HepG2 (cell line): ENCODE results near the gene CAMK2A. TPM values are rescaled to one million over a fixed set of nuclear protein-coding genes. Genes with fewer than 3 reads are reported as not detected.

ENCODE experiments used
- NONO ChIP-seq, 2 experiments: fragments of 450-650 bp in 1 of 2; sonication (generic) in 1 of 2; formaldehyde crosslinking in 1 of 2; IDR thresholded peaks in 1 of 2; conservative IDR thresholded peaks in 1 of 2; 2 replicates each; pipeline versions ENCODE4 v1.6.1 to v1.8.0; 2017 to 2022; ENCODE audit warnings: mild to moderate bottlenecking in 1 of 2, missing genetic modification reagents in 1 of 2, moderate library complexity in 1 of 2
- PITX1 ChIP-seq: sonication (generic); formaldehyde crosslinking; IDR thresholded peaks from 2 replicates; pipeline ENCODE4 v1.5.1; 2020; ENCODE audit warnings: mild to moderate bottlenecking, missing genetic modification reagents
- POLR2G ChIP-seq: fragments of 200-400 bp; formaldehyde crosslinking; IDR thresholded peaks from 2 replicates; pipeline ENCODE4 v1.6.1; 2018; ENCODE audit warnings: mild to moderate bottlenecking, low read depth, low read length, moderate library complexity
- TEAD2 ChIP-seq: sonication (generic); formaldehyde crosslinking; IDR thresholded peaks from 2 replicates; pipeline ENCODE4 v1.9.0; 2021; ENCODE audit warnings: missing genetic modification reagents
- ZNF10 ChIP-seq: sonication (generic); formaldehyde crosslinking; IDR thresholded peaks from 2 replicates; pipeline ENCODE4 v1.4.0; 2020; ENCODE audit warnings: mild to moderate bottlenecking, low read depth, missing genetic modification reagents, borderline replicate concordance
- ZNF292 ChIP-seq: sonication (generic); formaldehyde crosslinking; IDR thresholded peaks from 2 replicates; pipeline ENCODE4 v1.8.1; 2022; ENCODE audit warnings: mild to moderate bottlenecking, low read depth, missing genetic modification reagents, borderline replicate concordance
- ZNF296 ChIP-seq: sonication (generic); formaldehyde crosslinking; conservative IDR thresholded peaks from 2 replicates; pipeline ENCODE4 v1.5.0; 2020; ENCODE audit warnings: mild to moderate bottlenecking, missing genetic modification reagents
- ZNF772 ChIP-seq: sonication (generic); formaldehyde crosslinking; IDR thresholded peaks from 2 replicates; pipeline ENCODE4 v1.5.0; 2020; ENCODE audit warnings: mild to moderate bottlenecking, missing genetic modification reagents
- polyA plus RNA-seq, 8 experiments: library from polyadenylated mRNA; depleted of rRNA in 3 of 8; stranded (reverse) in 7 of 8; unstranded in 1 of 8; fragments of >200 nt; fragmentation: Illumina TruSeq in 4 of 8; extraction: Trizol in 4 of 8; gene quantifications; 2 replicates each; pipeline versions ENCODE4 v1.2.1 to v1.2.3, GENCODE V29; 2011 to 2016; ENCODE audit warnings: low read depth in 4 of 8, missing spikeins in 1 of 8, mixed read lengths in 1 of 8; ENCODE audit not compliant: insufficient read depth in 1 of 8
- total RNA-seq, 5 experiments: library from RNA; depleted of rRNA; stranded (reverse); fragments of >200 nt; fragmentation: Illumina TruSeq; extraction: Trizol; gene quantifications; 2 replicates each; pipeline ENCODE4 v1.2.3, GENCODE V29; 2016; ENCODE audit warnings: low read depth in 1 of 5
- TF ChIP-seq, protein P1 (sequence below): IDR thresholded peaks from 2 replicates; pipeline ENCODE4 v1.6.1; 2016; ENCODE audit warnings: low read depth, missing genetic modification reagents, missing compliant biosample characterization
- TF ChIP-seq, protein P2 (sequence below): sonication (generic); formaldehyde crosslinking; IDR thresholded peaks from 2 replicates; pipeline ENCODE4 v1.9.0; 2021; ENCODE audit warnings: missing genetic modification reagents, mild to moderate bottlenecking, borderline replicate concordance
- TF ChIP-seq, protein P3 (sequence below), 2 experiments: fragments of 450-650 bp in 1 of 2; sonication (generic) in 1 of 2; formaldehyde crosslinking; IDR thresholded peaks; 2 replicates each; pipeline versions ENCODE4 v1.5.0 to v1.8.0; 2020 to 2022; ENCODE audit warnings: mild to moderate bottlenecking in 1 of 2, missing genetic modification reagents in 1 of 2
- TF ChIP-seq, protein P4 (sequence below): IDR thresholded peaks from 2 replicates; pipeline ENCODE4 v1.6.1; 2016; ENCODE audit warnings: mild to moderate bottlenecking
- TF ChIP-seq, protein P5 (sequence below): IDR thresholded peaks from 2 replicates; pipeline ENCODE4 v1.6.1; 2012; ENCODE audit warnings: inconsistent platforms
- TF ChIP-seq, protein P6 (sequence below): sonication (generic); formaldehyde crosslinking; IDR thresholded peaks from 2 replicates; pipeline ENCODE4 v1.8.0; 2023; ENCODE audit warnings: mild to moderate bottlenecking, missing genetic modification reagents

Gene CAMK2A
- total and polyA plus RNA-seq, 2 of the 13 experiments (the other 11 are each of a cell fraction or from before 2014, with no cell fraction given): 0.11 TPM; not detected in 1

DNA sequence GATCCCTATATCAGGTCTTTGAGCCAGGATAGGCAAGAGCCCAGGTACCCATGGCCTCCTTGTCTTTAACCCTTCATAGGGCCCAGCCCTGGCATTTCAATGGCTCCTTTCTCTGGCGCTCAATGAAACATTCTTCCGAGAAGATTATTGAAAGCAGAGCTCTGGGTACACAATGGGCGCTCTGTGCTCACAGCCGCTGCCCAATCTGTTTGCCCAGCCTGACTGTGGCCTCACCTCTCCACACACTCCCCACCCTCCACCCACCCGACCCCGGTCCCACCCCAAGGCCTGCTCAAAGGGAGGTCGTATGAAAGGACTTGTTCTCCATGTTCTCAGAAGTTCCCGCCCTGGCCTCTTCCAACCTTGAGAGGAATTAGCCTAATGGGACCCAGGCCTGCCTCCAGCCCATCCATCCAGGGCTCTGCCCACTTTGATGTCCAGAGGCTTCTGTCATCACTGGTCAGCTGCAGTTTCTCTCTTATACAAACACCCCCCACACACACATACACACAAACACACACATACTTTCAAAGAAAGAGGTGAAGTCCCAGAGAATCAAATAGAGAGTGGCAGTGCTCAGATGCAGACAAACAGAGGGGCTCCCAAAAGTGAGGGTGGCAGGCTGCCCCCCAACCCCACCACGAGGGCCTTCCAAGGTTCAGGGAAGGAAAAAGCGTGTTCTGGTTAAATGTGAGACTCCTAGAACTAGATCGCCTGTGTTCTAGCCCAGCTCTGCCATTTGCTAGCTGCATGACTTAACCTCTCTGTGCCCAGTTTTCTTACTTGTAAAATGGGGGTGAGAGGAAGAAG is 18.2 kb upstream of the CAMK2A start (continued):
- TF ChIP-seq, protein P1, sequence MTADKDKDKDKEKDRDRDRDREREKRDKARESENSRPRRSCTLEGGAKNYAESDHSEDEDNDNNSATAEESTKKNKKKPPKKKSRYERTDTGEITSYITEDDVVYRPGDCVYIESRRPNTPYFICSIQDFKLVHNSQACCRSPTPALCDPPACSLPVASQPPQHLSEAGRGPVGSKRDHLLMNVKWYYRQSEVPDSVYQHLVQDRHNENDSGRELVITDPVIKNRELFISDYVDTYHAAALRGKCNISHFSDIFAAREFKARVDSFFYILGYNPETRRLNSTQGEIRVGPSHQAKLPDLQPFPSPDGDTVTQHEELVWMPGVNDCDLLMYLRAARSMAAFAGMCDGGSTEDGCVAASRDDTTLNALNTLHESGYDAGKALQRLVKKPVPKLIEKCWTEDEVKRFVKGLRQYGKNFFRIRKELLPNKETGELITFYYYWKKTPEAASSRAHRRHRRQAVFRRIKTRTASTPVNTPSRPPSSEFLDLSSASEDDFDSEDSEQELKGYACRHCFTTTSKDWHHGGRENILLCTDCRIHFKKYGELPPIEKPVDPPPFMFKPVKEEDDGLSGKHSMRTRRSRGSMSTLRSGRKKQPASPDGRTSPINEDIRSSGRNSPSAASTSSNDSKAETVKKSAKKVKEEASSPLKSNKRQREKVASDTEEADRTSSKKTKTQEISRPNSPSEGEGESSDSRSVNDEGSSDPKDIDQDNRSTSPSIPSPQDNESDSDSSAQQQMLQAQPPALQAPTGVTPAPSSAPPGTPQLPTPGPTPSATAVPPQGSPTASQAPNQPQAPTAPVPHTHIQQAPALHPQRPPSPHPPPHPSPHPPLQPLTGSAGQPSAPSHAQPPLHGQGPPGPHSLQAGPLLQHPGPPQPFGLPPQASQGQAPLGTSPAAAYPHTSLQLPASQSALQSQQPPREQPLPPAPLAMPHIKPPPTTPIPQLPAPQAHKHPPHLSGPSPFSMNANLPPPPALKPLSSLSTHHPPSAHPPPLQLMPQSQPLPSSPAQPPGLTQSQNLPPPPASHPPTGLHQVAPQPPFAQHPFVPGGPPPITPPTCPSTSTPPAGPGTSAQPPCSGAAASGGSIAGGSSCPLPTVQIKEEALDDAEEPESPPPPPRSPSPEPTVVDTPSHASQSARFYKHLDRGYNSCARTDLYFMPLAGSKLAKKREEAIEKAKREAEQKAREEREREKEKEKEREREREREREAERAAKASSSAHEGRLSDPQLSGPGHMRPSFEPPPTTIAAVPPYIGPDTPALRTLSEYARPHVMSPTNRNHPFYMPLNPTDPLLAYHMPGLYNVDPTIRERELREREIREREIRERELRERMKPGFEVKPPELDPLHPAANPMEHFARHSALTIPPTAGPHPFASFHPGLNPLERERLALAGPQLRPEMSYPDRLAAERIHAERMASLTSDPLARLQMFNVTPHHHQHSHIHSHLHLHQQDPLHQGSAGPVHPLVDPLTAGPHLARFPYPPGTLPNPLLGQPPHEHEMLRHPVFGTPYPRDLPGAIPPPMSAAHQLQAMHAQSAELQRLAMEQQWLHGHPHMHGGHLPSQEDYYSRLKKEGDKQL (CRISPR knock-in tag): 0 out of 2 replicates have a peak, but pooled peaks have one; percentile 12
- peak; percentile 89; the same call in 1 of the 2 replicates for TF ChIP-seq ZNF296 (CRISPR knock-in tag)
- TF ChIP-seq, protein P2, sequence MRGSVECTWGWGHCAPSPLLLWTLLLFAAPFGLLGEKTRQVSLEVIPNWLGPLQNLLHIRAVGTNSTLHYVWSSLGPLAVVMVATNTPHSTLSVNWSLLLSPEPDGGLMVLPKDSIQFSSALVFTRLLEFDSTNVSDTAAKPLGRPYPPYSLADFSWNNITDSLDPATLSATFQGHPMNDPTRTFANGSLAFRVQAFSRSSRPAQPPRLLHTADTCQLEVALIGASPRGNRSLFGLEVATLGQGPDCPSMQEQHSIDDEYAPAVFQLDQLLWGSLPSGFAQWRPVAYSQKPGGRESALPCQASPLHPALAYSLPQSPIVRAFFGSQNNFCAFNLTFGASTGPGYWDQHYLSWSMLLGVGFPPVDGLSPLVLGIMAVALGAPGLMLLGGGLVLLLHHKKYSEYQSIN: no peak
- peak; percentile 68 for TF ChIP-seq POLR2G
- no peak for TF ChIP-seq ZNF10 (CRISPR knock-in tag)
- TF ChIP-seq PITX1 (CRISPR knock-in tag): peak; percentile 91; the same call in 1 of the 2 replicates
- TF ChIP-seq TEAD2 (CRISPR knock-in tag): no peak
- 0 out of 2 replicates have a peak, but pooled peaks have one; percentile 9 for TF ChIP-seq ZNF772 (CRISPR knock-in tag)
- TF ChIP-seq, protein P3, sequence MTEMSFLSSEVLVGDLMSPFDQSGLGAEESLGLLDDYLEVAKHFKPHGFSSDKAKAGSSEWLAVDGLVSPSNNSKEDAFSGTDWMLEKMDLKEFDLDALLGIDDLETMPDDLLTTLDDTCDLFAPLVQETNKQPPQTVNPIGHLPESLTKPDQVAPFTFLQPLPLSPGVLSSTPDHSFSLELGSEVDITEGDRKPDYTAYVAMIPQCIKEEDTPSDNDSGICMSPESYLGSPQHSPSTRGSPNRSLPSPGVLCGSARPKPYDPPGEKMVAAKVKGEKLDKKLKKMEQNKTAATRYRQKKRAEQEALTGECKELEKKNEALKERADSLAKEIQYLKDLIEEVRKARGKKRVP (CRISPR knock-in tag; IDR thresholded peaks at IDR 0.05): 0 out of 4 replicates have a peak, but pooled peaks of 1 of the 2 experiments have one; percentile 14
- TF ChIP-seq ZNF292 (CRISPR knock-in tag): peak; percentile 19; the same call in 1 of the 2 replicates
- no peak for TF ChIP-seq NONO (IDR thresholded peaks at IDR 0.05)
- TF ChIP-seq NONO (CRISPR knock-in tag; conservative IDR thresholded peaks at IDR 0.05): peak; percentile 67
- TF ChIP-seq, protein P4, sequence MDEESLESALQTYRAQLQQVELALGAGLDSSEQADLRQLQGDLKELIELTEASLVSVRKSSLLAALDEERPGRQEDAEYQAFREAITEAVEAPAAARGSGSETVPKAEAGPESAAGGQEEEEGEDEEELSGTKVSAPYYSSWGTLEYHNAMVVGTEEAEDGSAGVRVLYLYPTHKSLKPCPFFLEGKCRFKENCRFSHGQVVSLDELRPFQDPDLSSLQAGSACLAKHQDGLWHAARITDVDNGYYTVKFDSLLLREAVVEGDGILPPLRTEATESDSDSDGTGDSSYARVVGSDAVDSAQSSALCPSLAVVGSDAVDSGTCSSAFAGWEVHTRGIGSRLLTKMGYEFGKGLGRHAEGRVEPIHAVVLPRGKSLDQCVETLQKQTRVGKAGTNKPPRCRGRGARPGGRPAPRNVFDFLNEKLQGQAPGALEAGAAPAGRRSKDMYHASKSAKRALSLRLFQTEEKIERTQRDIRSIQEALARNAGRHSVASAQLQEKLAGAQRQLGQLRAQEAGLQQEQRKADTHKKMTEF (CRISPR knock-in tag): peak; percentile 31; the same call in 1 of the 2 replicates
- TF ChIP-seq, protein P5, sequence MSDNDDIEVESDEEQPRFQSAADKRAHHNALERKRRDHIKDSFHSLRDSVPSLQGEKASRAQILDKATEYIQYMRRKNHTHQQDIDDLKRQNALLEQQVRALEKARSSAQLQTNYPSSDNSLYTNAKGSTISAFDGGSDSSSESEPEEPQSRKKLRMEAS: peak; percentile 27
- TF ChIP-seq, protein P6, sequence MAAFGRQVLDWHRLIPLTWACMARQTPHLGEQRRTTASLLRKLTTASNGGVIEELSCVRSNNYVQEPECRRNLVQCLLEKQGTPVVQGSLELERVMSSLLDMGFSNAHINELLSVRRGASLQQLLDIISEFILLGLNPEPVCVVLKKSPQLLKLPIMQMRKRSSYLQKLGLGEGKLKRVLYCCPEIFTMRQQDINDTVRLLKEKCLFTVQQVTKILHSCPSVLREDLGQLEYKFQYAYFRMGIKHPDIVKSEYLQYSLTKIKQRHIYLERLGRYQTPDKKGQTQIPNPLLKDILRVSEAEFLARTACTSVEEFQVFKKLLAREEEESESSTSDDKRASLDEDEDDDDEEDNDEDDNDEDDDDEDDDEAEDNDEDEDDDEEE (CRISPR knock-in tag): no peak
